NK-92 (cell line): ENCODE measurements around the gene MROH8.
"Not testable (repeated sequence)": the region's sequence is repeated elsewhere in the genome, so short reads cannot be mapped to it uniquely, and the experiment has no call there.

Experiments used
- DNase-seq: peaks from one replicate; lab custom pipeline; 2025; ENCODE audit not compliant: unreplicated experiment; lab: John Stamatoyannopoulos, UW

Gene MROH8

DNA sequence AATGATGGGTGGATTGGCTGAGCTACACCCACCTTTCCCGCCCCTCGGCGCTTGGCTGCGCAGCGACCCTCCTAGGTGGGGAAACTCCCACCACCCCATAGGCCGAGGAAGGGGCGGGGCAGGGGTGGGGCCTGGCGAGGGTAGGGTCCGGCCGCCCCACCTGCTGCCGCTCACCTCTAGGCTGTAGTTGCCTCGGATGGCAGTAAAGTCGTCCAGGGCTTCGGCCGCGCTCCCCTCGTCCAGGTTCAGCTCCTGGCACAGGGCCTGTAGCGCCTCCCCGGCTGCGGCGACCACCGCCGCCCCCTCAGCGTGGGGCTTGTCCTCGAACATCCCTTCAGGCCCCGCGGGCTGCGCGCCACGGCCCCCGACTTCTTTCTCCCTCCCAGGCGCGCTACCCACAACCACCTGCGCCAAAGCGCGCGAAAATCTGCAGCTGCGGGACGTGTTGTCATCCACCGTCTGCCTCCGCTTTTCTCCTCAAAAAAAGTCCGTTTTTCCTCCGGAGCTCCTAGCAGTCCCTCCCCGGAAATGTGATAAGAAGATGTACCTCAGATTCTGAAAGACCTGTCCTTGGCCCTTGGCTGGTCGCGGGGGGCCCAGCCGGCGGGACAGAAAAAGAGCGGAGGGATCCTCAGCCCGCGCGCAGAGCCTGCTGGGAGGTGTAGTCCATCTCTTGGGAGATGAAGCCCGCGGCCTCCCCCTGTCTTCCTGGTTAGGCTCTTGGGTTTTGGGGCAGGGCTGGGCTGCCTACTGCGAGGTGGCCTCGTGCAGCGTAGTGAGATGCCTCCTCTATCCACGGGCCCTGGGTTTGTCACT, 83.5 kb downstream of the MROH8 start, which contains the start of gene RBL1:
RBL1 (minus strand) TSS at position 399 of the 816 bp plus-strand sequence; CDS start at position 330, 69 bp downstream.
- no peak for DNase-seq

DNA sequence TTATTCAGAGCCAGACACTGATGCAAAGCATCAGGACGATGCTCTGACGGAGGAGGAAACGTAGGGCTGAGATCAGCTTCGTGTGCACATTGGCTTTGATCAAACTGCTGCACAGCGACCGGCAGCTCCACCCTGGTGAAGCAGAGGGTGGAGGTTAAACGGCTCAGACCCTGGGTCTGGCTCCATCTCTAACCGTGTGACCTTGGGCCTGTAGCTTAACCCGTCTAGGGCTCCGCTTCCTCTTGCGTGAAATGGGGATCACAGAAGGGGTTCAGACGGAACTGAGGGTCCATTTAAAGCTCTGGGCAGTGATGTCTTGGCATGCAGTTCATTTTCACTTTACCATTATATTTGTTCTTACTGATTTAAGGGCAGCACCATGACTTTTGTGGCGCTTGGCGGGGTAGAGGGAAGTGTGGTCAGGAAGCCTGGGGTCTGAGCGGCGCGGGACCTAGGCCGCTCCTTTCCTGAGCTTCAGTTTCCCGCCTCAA, 84.2 kb downstream of the MROH8 start:
- no peak for DNase-seq

GRCh38 chr20:37090407-37090806, 88.9 kb downstream of the MROH8 start:
- no peak for DNase-seq

DNA sequence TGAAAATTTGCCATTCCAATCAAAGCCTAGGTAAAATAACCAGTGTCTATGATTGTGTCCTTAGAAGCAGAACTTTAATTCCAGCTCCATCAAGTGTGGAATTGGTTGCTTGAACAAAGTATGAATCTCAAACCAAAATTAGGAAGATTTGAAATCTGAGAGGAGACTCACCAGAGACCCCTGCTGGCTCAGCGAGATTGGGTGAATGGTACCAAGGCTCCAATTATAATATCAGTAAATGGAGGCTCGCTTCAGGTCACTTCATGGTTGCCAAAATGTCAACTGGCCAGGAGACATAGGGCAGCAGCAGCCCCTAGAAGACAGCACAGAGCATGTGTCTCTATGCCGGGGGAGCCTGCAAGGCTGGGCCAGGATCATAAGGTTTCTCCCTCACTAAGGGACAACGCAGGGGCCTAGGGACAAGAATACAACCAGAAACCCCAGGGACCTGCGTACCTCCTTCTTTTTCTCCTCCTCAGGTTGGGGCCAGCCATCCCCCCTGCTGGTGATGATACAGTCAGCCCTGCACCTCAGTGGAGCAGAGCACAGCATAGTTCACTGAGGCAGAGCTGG, 97.5 kb downstream of the MROH8 start:
- DNase-seq, result no peak

GRCh38 chr20:37077009-37077408, 102.3 kb downstream of the MROH8 start:
- DNase-seq, result no peak

DNA sequence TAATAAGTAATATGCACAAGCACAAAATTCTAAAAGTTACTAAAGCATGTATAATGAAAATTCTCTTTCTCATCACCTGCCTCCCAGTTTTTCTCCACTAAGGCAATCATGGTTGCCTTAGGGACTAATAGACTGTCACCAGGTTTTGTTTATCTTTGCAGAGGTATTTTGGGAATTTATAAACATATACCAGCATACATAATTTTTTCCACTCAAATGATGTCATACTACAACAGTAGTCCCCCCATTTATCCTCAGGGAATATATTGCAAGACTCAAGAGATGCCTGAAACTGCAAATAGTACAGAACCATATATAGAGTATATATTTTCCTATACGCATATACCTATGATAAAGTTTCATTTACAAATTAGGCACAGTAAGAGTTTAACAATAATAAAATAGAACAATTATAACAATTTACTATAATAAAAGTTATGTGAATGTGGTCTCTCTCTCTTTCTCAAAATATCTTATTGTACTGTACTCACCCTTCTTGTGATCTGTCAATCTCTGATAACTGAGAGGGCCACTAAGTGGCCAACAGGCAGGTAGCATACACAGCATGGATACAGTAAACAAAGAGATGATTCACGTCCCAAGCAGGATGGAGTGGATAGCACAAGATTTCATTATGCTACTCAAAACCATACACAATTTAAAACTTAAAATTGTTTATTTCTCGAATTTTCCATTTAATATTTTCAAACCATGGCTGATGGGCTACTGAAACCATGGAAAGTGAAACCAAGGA, 103.2 kb downstream of the MROH8 start:
- no peak for DNase-seq

DNA sequence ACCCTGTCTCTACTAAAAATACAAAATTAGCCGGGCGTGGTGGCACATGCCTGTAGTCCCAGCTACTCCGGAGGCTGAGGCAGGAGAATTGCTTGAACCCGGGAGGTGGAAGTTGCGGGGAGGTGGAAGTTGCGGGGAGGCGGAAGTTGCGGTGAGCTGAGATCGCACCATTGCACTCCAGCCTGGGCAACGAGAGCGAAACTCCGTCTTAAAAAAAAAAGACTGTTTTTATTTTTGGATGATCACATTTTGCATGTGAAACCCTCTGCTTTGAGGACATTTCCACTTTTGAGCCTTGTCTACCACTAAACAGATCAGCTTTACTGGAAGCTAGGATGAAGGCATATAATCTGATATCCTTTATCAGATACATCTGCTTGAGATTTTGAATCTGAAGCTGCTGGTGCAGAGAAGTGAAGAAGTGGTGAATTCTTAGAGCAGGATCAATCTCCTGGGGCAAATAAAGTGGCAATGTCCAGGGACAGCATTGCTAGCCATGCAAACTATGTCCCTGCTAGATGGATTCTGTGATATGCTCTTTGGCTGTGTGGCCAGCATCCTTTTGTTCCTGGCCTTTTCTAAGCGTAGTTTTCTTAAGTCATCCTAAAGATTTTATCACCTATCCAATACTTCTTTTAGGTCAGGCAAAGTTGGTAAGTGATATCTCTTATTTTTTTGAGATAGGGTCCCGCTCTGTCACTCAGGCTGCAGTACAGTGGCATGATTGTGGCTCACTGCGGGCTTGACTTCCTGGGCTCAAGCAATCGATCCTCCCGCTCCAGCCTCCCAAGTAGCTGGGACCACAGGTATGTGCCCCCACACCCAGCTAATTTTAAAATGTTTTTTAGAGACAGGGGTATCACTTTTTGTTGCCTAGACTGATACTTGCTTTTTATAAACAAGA, 106.8 kb downstream of the MROH8 start:
- no peak for DNase-seq

DNA sequence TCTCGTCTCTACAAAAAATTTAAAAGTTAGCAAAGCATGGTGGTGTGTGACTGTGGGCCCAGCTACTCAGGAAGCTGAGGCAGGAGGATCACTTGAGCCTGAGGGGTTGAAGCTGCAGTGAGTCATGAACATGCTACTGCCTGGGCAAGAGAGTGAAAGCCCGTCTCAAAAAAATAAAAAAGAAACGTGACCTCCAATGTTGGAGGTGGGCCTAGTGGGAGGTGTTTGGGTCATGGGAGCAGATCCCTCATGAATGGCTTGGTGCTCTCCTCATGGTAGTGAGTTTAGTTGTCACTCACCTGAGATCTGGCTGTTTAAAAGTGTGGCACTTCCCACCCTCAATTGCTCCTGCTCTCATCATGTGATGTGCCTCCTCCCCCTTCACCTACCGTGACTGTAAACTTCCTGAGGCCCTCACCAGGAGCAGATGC, 107.9 kb downstream of the MROH8 start:
- DNase-seq, result no peak

- DNase-seq, result not testable (repeated sequence)
These were observed 109.8 kb downstream of the MROH8 start for GRCh38 chr20:37069563-37069962.

DNA sequence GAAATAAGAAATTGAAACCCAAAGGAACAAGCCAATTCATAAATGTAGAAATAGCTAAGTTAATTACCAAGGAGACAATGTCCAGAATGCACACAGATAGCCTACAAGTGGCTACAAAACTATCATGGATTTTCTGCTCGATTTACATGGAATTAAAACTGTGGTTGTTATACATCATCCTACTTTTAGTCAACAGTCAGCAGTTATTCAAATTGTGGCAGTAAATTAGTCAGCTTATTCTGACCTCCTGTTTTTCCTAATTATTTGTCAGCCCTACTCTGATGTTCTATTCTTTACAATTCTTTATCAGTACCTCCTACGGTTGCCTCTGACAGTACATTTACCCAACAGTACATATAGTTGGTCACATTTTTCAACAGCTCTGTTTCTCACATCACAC, 113.2 kb downstream of the MROH8 start:
- DNase-seq, result no peak

- DNase-seq, result no peak
These were observed 124.1 kb downstream of the MROH8 start for GRCh38 chr20:37055276-37055675.

- DNase-seq, result no peak
These were observed 126.0 kb downstream of the MROH8 start for GRCh38 chr20:37053230-37053950.
